ENCODE data around the gene SFMBT2.

GRCh38 chr10:7179536-7179935 lies 231.3 kb downstream of the SFMBT2 start:
- no peak for TF ChIP-seq FOXM1 (IDR thresholded peaks at IDR 0.05; ENCODE audit: low read depth, low read length)
- no peak for TF ChIP-seq CTCF (IDR thresholded peaks at IDR 0.05 in 2 of 3, conservative IDR thresholded peaks at IDR 0.05 in 1 of 3; ENCODE audit: control insufficient read depth in 2 of 3, extremely low read depth in 1 of 3, insufficient read depth in 1 of 3, low read depth in 3 of 3, low read length in 3 of 3)
- TF ChIP-seq EP300 (IDR thresholded peaks at IDR 0.05; ENCODE audit: borderline replicate concordance in 1 of 2, control insufficient read depth in 1 of 2, low read depth in 2 of 2, low read length in 2 of 2) = no peak
- TF ChIP-seq RAD21 (IDR thresholded peaks at IDR 0.05; ENCODE audit: insufficient read depth, low read depth, low read length) = no peak
- TF ChIP-seq ZSCAN29 (IDR thresholded peaks at IDR 0.05) = no peak
- no peak for TF ChIP-seq SIN3A (IDR thresholded peaks at IDR 0.05; ENCODE audit: low read depth, low read length)
- no peak for TF ChIP-seq EED (IDR thresholded peaks at IDR 0.05; ENCODE audit: low read depth)
- TF ChIP-seq CHD2 (IDR thresholded peaks at IDR 0.05; ENCODE audit: borderline replicate concordance, low read depth, low read length) = no peak
- TF ChIP-seq STAT3 (IDR thresholded peaks at IDR 0.05; ENCODE audit: low read depth, low read length) = no peak
- TF ChIP-seq WRNIP1 (IDR thresholded peaks at IDR 0.05; ENCODE audit: borderline replicate concordance, low read depth, low read length) = no peak
- no peak for TF ChIP-seq EZH2 (IDR thresholded peaks at IDR 0.05; ENCODE audit: borderline replicate concordance, control insufficient read depth, low read depth, low read length)
- no peak for TF ChIP-seq FOXK2 (IDR thresholded peaks at IDR 0.05)
- no peak for TF ChIP-seq USF1 (IDR thresholded peaks at IDR 0.05; ENCODE audit: borderline replicate concordance, extremely low read length, insufficient read depth, low read depth, low read length)
